Measurements from ENCODE around the gene GPR141.
"Not testable (repeated sequence)": the region's sequence is repeated elsewhere in the genome, so short reads cannot be mapped to it uniquely, and the experiment has no call there.

The GPR141 gene

DNA sequence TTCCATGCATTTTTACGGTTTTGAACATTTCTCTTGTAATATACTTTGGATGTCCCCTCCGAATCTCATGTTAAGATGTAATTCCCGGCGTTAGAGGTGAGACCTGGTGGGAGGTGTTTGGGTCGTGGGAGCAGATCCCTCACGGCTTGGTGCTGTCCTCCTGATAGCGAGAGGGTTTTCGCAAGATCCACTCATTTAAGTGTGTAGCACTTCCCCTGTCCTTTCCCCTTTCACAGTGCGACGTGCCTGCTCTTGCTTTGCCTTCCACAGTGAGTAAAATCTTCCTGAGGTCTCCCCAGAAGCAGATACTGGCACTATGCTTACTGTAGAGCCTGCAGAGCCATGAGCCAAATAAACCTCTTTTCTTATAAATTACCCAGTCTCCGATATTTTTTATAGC is 6.6 kb downstream of the GPR141 start:
- FAIRE-seq, result no peak

DNA sequence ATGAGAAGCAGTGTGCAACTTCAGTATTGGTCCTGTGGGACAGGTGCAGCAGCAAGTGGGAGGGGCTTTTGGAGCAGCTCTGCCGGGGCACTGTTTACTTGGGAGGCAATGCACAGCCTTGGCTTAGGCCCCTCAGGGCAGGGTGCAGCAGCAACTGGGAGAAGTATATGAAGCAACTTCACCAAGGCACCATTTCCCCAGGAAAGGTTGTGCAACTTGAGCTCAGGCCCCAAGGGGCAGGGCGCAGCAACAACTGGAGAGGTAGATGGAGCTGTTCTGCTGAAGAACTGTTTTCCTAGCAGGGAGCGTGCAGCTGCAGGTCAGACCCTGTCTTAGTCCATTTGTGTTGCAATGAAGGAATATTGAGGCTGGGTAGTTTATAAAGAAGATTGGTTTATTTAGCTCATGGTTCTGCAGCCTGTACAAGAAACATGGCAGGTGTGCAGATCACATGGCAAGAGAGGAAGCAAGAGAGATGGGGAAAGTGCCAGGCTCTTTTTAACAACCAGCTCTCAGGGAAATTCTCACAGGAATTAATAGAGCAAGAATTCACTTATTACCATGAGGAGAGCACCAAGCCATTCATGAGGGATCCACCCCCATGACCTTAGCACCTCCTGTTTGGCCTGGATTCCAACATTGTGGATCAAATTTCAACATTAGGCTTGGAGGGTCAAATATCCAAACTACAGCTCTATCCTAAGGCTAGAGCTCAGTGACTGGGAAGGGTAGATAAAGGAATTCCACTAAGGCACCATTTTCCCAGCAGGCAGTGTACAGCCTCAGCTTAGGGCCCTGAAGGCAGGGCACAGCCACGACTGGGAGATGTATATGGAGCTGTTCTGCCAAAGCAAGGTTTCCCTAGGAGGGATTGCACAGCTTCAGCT is 10.9 kb downstream of the GPR141 start:
- FAIRE-seq, result no peak

- no peak for FAIRE-seq
These were observed 14.7 kb downstream of the GPR141 start for GRCh38 chr7:37698276-37698675.

DNA sequence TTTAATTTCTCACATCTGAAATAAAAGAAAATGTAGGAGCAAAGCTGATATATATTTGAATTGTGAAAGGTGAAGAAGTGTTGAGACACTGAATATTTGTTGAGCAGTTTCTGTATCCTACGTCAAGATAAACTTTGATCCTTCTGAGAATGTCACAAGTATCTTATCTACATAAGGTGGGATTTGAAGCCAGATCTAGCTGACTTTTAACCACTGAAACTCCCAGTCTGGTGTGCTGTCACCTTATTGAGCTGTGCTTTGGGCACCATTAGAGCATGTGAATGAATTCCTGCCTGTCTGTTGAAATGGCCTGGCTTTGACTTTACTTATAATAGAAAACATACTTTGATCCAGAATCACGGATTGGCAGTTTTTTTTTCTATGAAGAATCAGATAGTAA is 15.2 kb downstream of the GPR141 start:
- FAIRE-seq, result no peak

DNA sequence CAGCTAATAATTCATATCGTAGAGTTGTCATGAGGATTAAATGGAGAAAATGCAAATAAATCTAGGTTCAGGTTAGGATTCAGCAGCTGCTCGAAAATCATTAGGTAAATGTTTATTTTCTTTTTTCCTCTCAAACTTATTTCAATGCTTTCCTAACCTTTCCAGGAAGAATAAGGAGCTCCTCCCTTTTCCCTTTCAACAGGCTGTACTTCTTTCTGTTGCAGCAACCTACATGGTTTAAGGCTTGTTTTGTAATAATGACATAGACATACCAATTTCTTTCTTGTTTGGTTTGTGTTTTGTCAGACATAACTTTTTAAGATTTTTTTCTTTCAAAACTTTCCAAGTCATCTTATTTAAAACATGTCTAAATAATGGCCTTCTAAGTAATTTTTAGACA is 18.2 kb downstream of the GPR141 start:
- no peak for FAIRE-seq

GRCh38 chr7:37703361-37703760 is 19.8 kb downstream of the GPR141 start:
- no peak for FAIRE-seq

GRCh38 chr7:37704328-37704833 is 20.8 kb downstream of the GPR141 start:
- not testable (repeated sequence) for FAIRE-seq

DNA sequence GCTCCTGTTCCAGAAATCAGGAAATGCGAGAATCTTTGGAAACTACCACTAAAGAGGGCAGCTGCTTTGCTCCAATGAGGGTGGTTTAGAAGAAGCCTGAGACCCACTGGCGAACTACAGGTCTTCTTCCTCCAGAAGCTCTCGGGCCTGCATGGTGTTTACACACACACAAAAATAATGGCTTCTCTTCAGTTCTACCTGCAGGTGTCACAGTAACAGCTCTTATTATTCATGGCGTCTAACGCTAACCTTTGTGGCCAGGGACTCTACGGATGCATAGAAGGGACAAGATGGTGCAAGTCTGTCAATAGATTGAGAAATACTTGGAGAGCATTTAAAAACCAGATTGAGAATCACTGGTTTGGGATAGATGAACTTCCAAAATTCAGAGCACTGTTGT is 22.4 kb downstream of the GPR141 start:
- no peak for FAIRE-seq

GRCh38 chr7:37706804-37707203 is 23.2 kb downstream of the GPR141 start:
- no peak for FAIRE-seq

DNA sequence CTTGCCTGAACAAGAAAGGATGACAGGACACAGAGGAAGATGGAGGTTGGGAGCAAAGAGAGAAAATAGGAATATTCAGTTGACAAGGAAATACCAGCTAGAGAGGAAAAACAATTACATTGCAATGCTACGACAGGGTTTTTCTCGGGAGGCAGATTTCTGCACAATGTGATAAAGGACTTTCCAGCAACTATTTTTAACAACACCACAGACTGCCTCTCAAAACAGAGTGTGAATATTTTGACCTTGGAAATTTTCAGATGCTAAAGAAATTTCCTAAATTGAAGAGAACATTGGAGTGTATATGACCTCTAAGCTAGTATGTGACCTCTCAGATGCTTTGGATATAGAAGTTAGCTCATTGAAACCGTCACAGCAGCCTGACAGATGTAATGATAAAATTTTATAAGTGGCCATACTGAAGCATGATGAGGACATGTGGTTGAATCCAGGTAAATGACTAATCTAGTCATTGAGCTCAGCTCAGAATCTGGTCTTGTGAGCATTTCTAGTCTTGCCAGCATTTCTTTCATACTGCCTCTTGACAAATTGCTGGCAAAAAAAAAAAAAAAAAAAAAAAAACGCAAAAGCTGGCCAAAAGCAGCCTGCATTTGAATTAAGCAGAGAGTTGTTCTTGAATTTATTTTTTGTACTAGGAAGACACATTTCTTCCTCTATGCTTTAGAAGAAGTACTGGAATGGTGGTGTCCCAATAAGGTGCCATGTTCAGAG is 24.4 kb downstream of the GPR141 start:
- no peak for FAIRE-seq

DNA sequence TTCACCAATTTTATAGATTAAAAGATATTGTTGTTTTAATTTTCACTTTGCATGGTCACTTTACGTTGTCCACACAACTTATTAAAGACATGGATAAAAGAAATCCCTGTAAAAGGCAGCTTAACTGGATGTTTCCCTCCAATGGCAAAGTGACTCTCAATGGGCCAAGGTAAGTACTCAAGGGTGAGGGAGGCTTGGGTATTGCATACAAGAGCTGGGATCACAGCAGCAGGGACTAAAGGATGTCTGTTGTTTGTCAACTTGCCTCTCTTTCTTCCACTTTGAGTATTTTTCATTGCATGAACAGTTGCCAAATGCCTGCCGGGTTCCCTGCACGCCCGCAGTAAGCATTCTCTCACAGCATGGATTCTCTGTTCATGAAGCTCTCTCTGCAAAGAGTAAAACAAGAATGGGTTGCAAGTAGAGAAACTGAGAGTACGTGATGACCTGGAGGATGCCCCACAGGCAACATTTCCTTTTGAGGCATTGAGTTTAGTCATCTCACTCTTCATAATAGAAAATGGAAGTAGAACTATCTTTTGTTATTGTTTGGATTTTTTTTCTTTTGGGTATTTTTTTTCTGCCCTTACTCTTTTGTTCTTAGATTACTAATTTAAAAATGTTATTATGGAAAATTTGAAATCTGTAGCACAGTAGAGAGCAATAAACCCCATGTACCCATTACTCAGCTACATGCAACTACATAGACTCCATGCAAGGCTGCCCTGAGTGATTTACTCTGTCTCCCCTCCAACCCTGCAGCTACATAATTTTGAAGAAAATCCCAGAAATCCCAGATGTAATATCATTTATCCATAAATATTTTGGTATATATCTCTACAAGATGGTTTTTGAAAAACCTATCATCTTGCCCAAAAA is 26.3 kb downstream of the GPR141 start:
- FAIRE-seq, result no peak

DNA sequence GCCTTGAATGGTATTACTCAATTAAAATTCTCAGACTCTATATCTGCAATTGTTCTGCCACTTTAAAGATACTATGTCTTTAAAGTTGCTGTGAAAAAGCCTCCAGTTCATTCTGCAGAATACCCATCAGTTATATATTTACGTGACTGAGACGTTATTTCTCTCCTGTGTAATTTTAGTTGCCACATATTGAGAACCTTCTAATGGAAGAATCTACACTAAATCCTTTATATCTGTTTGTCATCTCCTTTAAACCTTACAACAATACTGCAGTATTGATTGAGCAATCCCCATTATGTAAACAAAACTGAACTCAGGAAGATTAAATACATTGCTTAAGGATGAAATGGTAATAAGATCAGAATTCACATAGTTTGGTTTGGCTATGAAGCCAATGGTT is 30.0 kb downstream of the GPR141 start:
- no peak for FAIRE-seq

GRCh38 chr7:37714606-37715005 is 31.0 kb downstream of the GPR141 start:
- no peak for FAIRE-seq

- no peak for FAIRE-seq
These were observed 35.0 kb downstream of the GPR141 start for GRCh38 chr7:37718585-37718984.

DNA sequence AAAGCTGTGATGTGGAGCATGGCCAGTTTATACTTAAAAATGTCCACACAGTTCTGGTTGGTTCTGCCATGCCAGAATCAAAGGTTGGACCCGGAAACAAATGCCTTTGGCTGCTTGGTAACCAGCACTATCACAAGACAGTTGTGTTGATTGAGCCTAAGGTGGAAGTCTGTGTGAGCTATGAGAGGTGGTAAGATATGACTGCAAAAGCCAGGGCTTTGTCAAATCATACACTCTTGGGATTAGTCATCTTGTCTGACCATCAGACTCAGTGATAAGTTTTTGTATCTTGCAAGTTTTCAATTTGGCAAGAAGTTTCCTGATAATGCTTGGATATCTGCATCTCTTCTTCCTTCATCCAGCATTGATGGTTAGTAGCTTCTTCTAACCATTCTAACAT is 35.5 kb downstream of the GPR141 start:
- FAIRE-seq, result no peak

- no peak for FAIRE-seq
These were observed 41.2 kb downstream of the GPR141 start for GRCh38 chr7:37724732-37725131.

DNA sequence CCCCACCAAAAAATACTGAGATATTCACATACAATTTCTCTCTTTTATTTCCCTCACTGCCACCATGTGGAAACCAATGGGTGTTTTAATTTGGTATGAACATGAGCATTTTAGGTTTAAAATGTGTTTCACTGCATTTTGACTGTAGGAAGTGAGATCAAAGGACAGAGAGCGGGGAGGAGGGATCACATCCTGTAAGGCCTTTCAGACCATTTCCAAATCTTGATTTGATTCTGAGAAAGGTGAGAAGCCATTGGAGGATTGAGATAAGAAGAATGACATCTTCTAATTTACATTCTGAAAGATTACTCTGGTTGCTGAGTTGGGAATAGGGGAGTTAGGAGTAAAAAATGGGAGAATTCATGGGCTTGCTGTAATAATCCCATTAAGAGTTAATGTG is 42.5 kb downstream of the GPR141 start:
- FAIRE-seq, result no peak

GRCh38 chr7:37728747-37729146 is 45.2 kb downstream of the GPR141 start:
- FAIRE-seq, result no peak

- no peak for FAIRE-seq
These were observed 45.6 kb downstream of the GPR141 start for GRCh38 chr7:37729181-37729580.

- FAIRE-seq, result no peak
These were observed 46.9 kb downstream of the GPR141 start for GRCh38 chr7:37730501-37730900.

GRCh38 chr7:37732253-37732652 is 48.7 kb downstream of the GPR141 start:
- FAIRE-seq, result no peak

DNA sequence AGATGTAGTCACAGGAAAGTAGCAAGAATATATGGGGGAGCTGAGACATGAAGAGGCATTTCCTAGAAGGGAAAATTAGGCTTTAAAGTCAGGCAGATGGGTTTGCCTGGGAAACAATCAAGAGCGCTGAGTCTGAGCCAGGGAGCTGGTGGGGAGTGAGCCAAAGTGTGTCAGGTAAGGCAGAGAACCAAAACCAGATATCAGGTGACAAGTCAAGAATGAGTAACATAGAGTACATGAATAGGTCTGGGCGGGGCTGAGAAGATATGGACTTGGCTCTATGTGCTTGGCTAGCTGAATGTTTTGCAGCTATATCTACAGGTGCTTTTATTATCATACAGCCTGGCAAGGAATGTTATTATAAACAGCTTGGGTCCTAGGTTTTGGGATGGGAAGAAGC is 49.3 kb downstream of the GPR141 start:
- no peak for FAIRE-seq

- no peak for FAIRE-seq
These were observed 51.6 kb downstream of the GPR141 start for GRCh38 chr7:37735196-37735595.

Data from islet of Langerhans (tissue), 1 donor.